Activated T-cell treated with anti-CD3 and anti-CD28 coated beads, Interleukin-2, amount 50 U/mL, for 72 hours (primary cell): ENCODE measurements around the gene LACTB. TPM values are rescaled to one million over a fixed set of nuclear protein-coding genes. Genes with fewer than 3 reads are reported as not detected.

Experiments used
- total RNA-seq, 2 donors: library from RNA; stranded (reverse); gene quantifications; one replicate each; pipeline ENCODE4 v1.2.3, GENCODE V29; 2022

Gene LACTB
- total RNA-seq, 2 donors from 2014 or later = 28.6 to 30.3 TPM

Other genes starting within 250 kb of the LACTB start
- gene TPM1, start 79.1 kb upstream of the LACTB start, total RNA-seq = 1 to 10 TPM; 9.5 to 9.6 TPM
- gene RPS27L, start 35.6 kb downstream of the LACTB start, total RNA-seq = 100 to 1,000 TPM; 166 to 228 TPM
- gene RAB8B, start 67.7 kb downstream of the LACTB start, total RNA-seq = 100 to 1,000 TPM; 122 to 157 TPM
- 10 to 100 TPM; 24.4 to 30.6 TPM for gene APH1B, start 155.7 kb downstream of the LACTB start, total RNA-seq